Ovary (tissue), 9 donors: ENCODE data around the gene LCN2. TPM values are rescaled to one million over a fixed set of nuclear protein-coding genes. Genes with fewer than 3 reads are reported as not detected.

ENCODE experiments used
- DNase-seq, 5 donors: peaks; one replicate each; pipeline ENCODE4 v3.0.0-alpha.2; 2019 to 2020
- H3K27ac ChIP-seq, 2 donors: fragments of 200-600 bp; one replicate each; pipeline versions ENCODE4 v1.5.1 to v1.8.0; 2019 to 2022
- H3K27me3 ChIP-seq: fragments of 200-600 bp; one replicate; pipeline ENCODE4 v1.8.0; 2022
- H3K36me3 ChIP-seq: fragments of 200-600 bp; sonication (generic); one replicate; pipeline ENCODE4 v1.5.1; 2019
- H3K4me1 ChIP-seq: one replicate; pipeline ENCODE4 v1.8.1; 2013; ENCODE audit warnings: mild to moderate bottlenecking, moderate library complexity; ENCODE audit not compliant: insufficient read depth
- H3K4me3 ChIP-seq: fragments of 200-600 bp; sonication (generic); one replicate; pipeline ENCODE4 v1.5.1; 2017
- H3K9me3 ChIP-seq, 2 donors: fragments of 200-600 bp in 1 of 2; sonication (generic) in 1 of 2; one replicate each; pipeline versions ENCODE4 v1.5.1 to v1.8.1; 2013 to 2019; ENCODE audit warnings: mild to moderate bottlenecking in 1 of 2, moderate library complexity in 1 of 2
- EP300 ChIP-seq: sonication (generic); formaldehyde crosslinking; IDR thresholded peaks from one replicate; pipeline ENCODE4 v1.6.1; 2017; ENCODE audit warnings: antibody characterized with exemption
- POLR2A ChIP-seq: fragments of 450-650 bp; IDR thresholded peaks from one replicate; pipeline ENCODE4 v1.6.1; 2017; ENCODE audit warnings: antibody characterized with exemption, mild to moderate bottlenecking, moderate library complexity
- WGBS, 3 donors: extraction: QIAGEN DNeasy Blood & Tissue Kit in 1 of 3; methylation state at CpG; one replicate each; pipeline versions ENCODE4 v1.1.5 to v1.1.7; 2013 to 2017; 5-methylcytosine and 5-hydroxymethylcytosine counted together
- intact Hi-C, 4 donors: fragments of 100-400 bp; cut with DNase I; formaldehyde crosslinking; loops; one replicate each; pipeline versions ENCODE4 v1.11.0 to v1.15.1; 2022 to 2023
- polyA plus RNA-seq, 2 donors: library from polyadenylated mRNA; stranded (reverse); fragments of 200-250 nt in 1 of 2; fragments of 350-450 nt in 1 of 2; fragmentation: Illumina TruSeq in 1 of 2; extraction: RNeasy Lipid Tissue Mini Kit (QIAGEN cat#74804) in 1 of 2; gene quantifications; one replicate each; pipeline ENCODE4 v1.2.3, GENCODE V29; 2013 to 2014
- total RNA-seq, 7 donors: library from RNA; depleted of rRNA in 2 of 7; stranded (reverse); fragments of >200 nt in 2 of 7; fragmentation: NEBNext Ultra II Directional in 3 of 7; extraction: Animal tissue kit (Norgen Biotek cat#: 25700) in 3 of 7; gene quantifications; one replicate each; pipeline versions ENCODE4 v1.1.0 to v1.2.4, GENCODE V29; 2016 to 2023
- TF ChIP-seq, protein P1 (sequence below), 3 donors: fragments of 450-650 bp in 2 of 3; fragments of 200-600 bp in 1 of 3; IDR thresholded peaks; one replicate each; pipeline versions ENCODE4 v1.5.1 to v1.8.0; 2016 to 2022; ENCODE audit warnings: antibody characterized with exemption in 3 of 3, mild to moderate bottlenecking in 1 of 3
- donor health status: DM: no; HTN: no; CAD: no; lungs with moderate emphysema.
- donor health status: DM: no; HTN: no; CAD: no.
- donor health status: Bipolar disorder and iron deficiency.
- donor health status: DM: yes; HTN: yes; CAD: no.
- donor health status: DM: no; HTN: no; CAD: no.
- donor health status: DM: yes; HTN: yes; CAD: no.

The LCN2 gene
- total and polyA plus RNA-seq, 9 donors = 0.33 to 19.5 (median 3.6) TPM; not detected in 2

- peak overlapping the region in 1 of 2 donors; percentile 48 for H3K27ac ChIP-seq
- TF ChIP-seq, protein P1, sequence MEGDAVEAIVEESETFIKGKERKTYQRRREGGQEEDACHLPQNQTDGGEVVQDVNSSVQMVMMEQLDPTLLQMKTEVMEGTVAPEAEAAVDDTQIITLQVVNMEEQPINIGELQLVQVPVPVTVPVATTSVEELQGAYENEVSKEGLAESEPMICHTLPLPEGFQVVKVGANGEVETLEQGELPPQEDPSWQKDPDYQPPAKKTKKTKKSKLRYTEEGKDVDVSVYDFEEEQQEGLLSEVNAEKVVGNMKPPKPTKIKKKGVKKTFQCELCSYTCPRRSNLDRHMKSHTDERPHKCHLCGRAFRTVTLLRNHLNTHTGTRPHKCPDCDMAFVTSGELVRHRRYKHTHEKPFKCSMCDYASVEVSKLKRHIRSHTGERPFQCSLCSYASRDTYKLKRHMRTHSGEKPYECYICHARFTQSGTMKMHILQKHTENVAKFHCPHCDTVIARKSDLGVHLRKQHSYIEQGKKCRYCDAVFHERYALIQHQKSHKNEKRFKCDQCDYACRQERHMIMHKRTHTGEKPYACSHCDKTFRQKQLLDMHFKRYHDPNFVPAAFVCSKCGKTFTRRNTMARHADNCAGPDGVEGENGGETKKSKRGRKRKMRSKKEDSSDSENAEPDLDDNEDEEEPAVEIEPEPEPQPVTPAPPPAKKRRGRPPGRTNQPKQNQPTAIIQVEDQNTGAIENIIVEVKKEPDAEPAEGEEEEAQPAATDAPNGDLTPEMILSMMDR (IDR thresholded peaks at IDR 0.05) = no peak
- TF ChIP-seq EP300 (no peak), POLR2A (no peak)
- no peaks in the 10 kb centered on the region for H3K36me3 ChIP-seq
- DNase-seq = no peak
- H3K4me3 ChIP-seq = no peak overlapping the region
- H3K9me3 ChIP-seq = no peaks in the 10 kb centered on the region
- WGBS, 3 donors = 80 to 85% (median 81%) methylated on average over 14 of the region's 14 CpGs
- intact Hi-C loops = no loop called here
- H3K27me3 ChIP-seq = no peaks in the 10 kb centered on the region
- H3K4me1 ChIP-seq = peaks cover 6% of the 10 kb centered on the region
Measured at GRCh38 chr9:128193469-128194096, 44.3 kb downstream of the LCN2 start.

GRCh38 chr9:128201441-128202369 lies 52.5 kb downstream of the LCN2 start:
- H3K36me3 ChIP-seq = no peaks in the 10 kb centered on the region
- no peaks in the 10 kb centered on the region for H3K27me3 ChIP-seq
- H3K9me3 ChIP-seq = no peaks in the 10 kb centered on the region
- 83 to 86% (median 83%) methylated on average over 13 of the region's 13 CpGs for WGBS, 3 donors
- TF ChIP-seq, protein P1 (IDR thresholded peaks at IDR 0.05) = no peak
- no peak for TF ChIP-seq POLR2A
- TF ChIP-seq EP300 = no peak
- peaks cover 4% of the 10 kb centered on the region for H3K4me1 ChIP-seq
- no peak overlapping the region for H3K4me3 ChIP-seq
- no peak for DNase-seq
- intact Hi-C loops = no loop called here
- H3K27ac ChIP-seq = no peak overlapping the region

GRCh38 chr9:128202648-128203023 lies 53.4 kb downstream of the LCN2 start:
- whole genome bisulfite sequencing, 3 donors = 5 to 12% (median 7%) methylated on average over 2 of the region's 2 CpGs
- intact Hi-C loops = no loop called here
- Histone ChIP-seq H3K4me3 (no peak overlapping the region), H3K27me3 (no peaks in the 10 kb centered on the region), H3K27ac (no peak overlapping the region), H3K4me1 (peaks cover 4% of the 10 kb centered on the region), H3K9me3 (no peaks in the 10 kb centered on the region), H3K36me3 (no peaks in the 10 kb centered on the region)
- TF ChIP-seq EP300 (no peak), POLR2A (no peak)
- TF ChIP-seq, protein P1 (IDR thresholded peaks at IDR 0.05) = no peak
- DNase-seq = no peak

Other genes starting within 250 kb of the LCN2 start
- gene ST6GALNAC6, start 249.8 kb upstream of the LCN2 start, total RNA-seq = 100 to 1,000 TPM in 5 of 7 donors, 10 to 100 TPM in 2; 58.5 to 141 (median 111) TPM
- 100 to 1,000 TPM in 1 of 2 donors, 10 to 100 TPM in 1; 52.5 to 145 TPM for gene ST6GALNAC6, start 249.8 kb upstream of the LCN2 start, polyA plus RNA-seq
- gene ST6GALNAC4, start 232.4 kb upstream of the LCN2 start, total RNA-seq = 10 to 100 TPM; 29.5 to 58.4 (median 46.4) TPM
- 10 to 100 TPM in 1 of 2 donors, 1 to 10 TPM in 1; 2.2 to 34.0 TPM for gene ST6GALNAC4, start 232.4 kb upstream of the LCN2 start, polyA plus RNA-seq
- gene PIP5KL1, start 218.7 kb upstream of the LCN2 start, total RNA-seq = 1 to 10 TPM in 6 of 7 donors, under 1 TPM in 1; 0.48 to 4.0 (median 2.0) TPM
- under 1 TPM; 0.10 to 0.35 TPM for gene PIP5KL1, start 218.7 kb upstream of the LCN2 start, polyA plus RNA-seq
- gene DPM2, start 211.6 kb upstream of the LCN2 start, total RNA-seq = 10 to 100 TPM; 10.6 to 37.1 (median 27.8) TPM
- gene DPM2, start 211.6 kb upstream of the LCN2 start, polyA plus RNA-seq = 10 to 100 TPM; 22.7 to 27.2 TPM
- gene EEIG1, start 168.5 kb upstream of the LCN2 start, total RNA-seq = 100 to 1,000 TPM in 2 of 7 donors, 10 to 100 TPM in 4, 1 to 10 TPM in 1; 8.6 to 104 (median 76.0) TPM
- 10 to 100 TPM; 17.9 to 20.8 TPM for gene EEIG1, start 168.5 kb upstream of the LCN2 start, polyA plus RNA-seq
- gene NAIF1, start 82.1 kb upstream of the LCN2 start, total RNA-seq = 10 to 100 TPM in 1 of 7 donors, 1 to 10 TPM in 6; 4.1 to 10.9 (median 5.9) TPM
- gene NAIF1, start 82.1 kb upstream of the LCN2 start, polyA plus RNA-seq = 1 to 10 TPM; 6.6 to 9.0 TPM
- 10 to 100 TPM; 24.1 to 90.1 (median 40.0) TPM for gene SLC25A25, start 81.2 kb upstream of the LCN2 start, total RNA-seq
- 10 to 100 TPM; 23.4 to 28.6 TPM for gene SLC25A25, start 81.2 kb upstream of the LCN2 start, polyA plus RNA-seq
- 10 to 100 TPM; 33.7 to 69.5 (median 61.3) TPM for gene PTGES2, start 21.7 kb upstream of the LCN2 start, total RNA-seq
- gene PTGES2, start 21.7 kb upstream of the LCN2 start, polyA plus RNA-seq = 10 to 100 TPM; 19.6 to 33.8 TPM
- 100 to 1,000 TPM in 1 of 7 donors, 10 to 100 TPM in 6; 17.9 to 210 (median 31.7) TPM for gene BBLN, start 10.8 kb downstream of the LCN2 start, total RNA-seq
- gene BBLN, start 10.8 kb downstream of the LCN2 start, polyA plus RNA-seq = 10 to 100 TPM in 1 of 2 donors, 1 to 10 TPM in 1; 2.4 to 59.3 TPM
- 100 to 1,000 TPM in 5 of 7 donors, 10 to 100 TPM in 2; 53.1 to 185 (median 153) TPM for gene CIZ1, start 42.1 kb downstream of the LCN2 start, total RNA-seq
- gene CIZ1, start 42.1 kb downstream of the LCN2 start, polyA plus RNA-seq = 10 to 100 TPM; 86.6 to 87.8 TPM
- 10 to 100 TPM in 1 of 7 donors, 1 to 10 TPM in 6; 1.2 to 10.4 (median 4.6) TPM for gene DNM1, start 53.9 kb downstream of the LCN2 start, total RNA-seq
- 1 to 10 TPM; 2.0 to 7.6 TPM for gene DNM1, start 53.9 kb downstream of the LCN2 start, polyA plus RNA-seq
- gene GOLGA2, start 126.6 kb downstream of the LCN2 start, total RNA-seq = 100 to 1,000 TPM in 4 of 7 donors, 10 to 100 TPM in 3; 53.2 to 117 (median 107) TPM
- 100 to 1,000 TPM in 1 of 2 donors, 10 to 100 TPM in 1; 63.7 to 114 TPM for gene GOLGA2, start 126.6 kb downstream of the LCN2 start, polyA plus RNA-seq
- 10 to 100 TPM; 22.4 to 48.9 (median 29.5) TPM for gene SWI5, start 126.8 kb downstream of the LCN2 start, total RNA-seq
- gene SWI5, start 126.8 kb downstream of the LCN2 start, polyA plus RNA-seq = 10 to 100 TPM; 34.4 to 46.4 TPM
- 10 to 100 TPM in 6 of 7 donors, 1 to 10 TPM in 1; 4.6 to 29.4 (median 19.7) TPM for gene TRUB2, start 173.0 kb downstream of the LCN2 start, total RNA-seq
- 10 to 100 TPM in 1 of 2 donors, 1 to 10 TPM in 1; 9.7 to 20.7 TPM for gene TRUB2, start 173.0 kb downstream of the LCN2 start, polyA plus RNA-seq
- 10 to 100 TPM; 24.4 to 75.7 (median 34.2) TPM for gene COQ4, start 173.4 kb downstream of the LCN2 start, total RNA-seq
- gene COQ4, start 173.4 kb downstream of the LCN2 start, polyA plus RNA-seq = 10 to 100 TPM; 22.0 to 38.0 TPM
- gene SLC27A4, start 191.1 kb downstream of the LCN2 start, total RNA-seq = 10 to 100 TPM in 5 of 7 donors, 1 to 10 TPM in 2; 8.8 to 22.4 (median 11.0) TPM
- 1 to 10 TPM; 4.8 to 8.7 TPM for gene SLC27A4, start 191.1 kb downstream of the LCN2 start, polyA plus RNA-seq
- gene URM1, start 221.9 kb downstream of the LCN2 start, total RNA-seq = 10 to 100 TPM; 20.5 to 51.4 (median 36.0) TPM
- 10 to 100 TPM; 22.1 to 41.4 TPM for gene URM1, start 221.9 kb downstream of the LCN2 start, polyA plus RNA-seq